DND-41 (cell line): Measurements from ENCODE around the gene NEURL1B.

Source experiments
- ATAC-seq: fragments of 200-7000 bp; cut with Tn5 transposase; 3 replicates; pipeline ENCODE4 v1.9.1; 2021; ENCODE audit warnings: low read depth; ENCODE audit not compliant: insufficient read depth
- DNase-seq: peaks from one replicate; pipeline ENCODE4 v3.0.0-alpha.2; 2020
- H2AFZ ChIP-seq: 2 replicates; pipeline ENCODE4 v1.6.0; 2012; ENCODE audit warnings: low read depth, low read length
- H3K27ac ChIP-seq: 2 replicates; pipeline ENCODE4 v1.5.1; 2012; ENCODE audit warnings: low read length, inconsistent platforms
- H3K27me3 ChIP-seq: fragments of 200-600 bp; sonication (generic); 2 replicates; pipeline ENCODE4 v1.6.0; 2012; ENCODE audit warnings: low read length, mild to moderate bottlenecking, inconsistent platforms; ENCODE audit not compliant: insufficient read depth, poor library complexity
- H3K36me3 ChIP-seq: 2 replicates; pipeline ENCODE4 v1.5.1; 2012; ENCODE audit warnings: low read length, inconsistent platforms; ENCODE audit not compliant: insufficient read depth
- H3K4me1 ChIP-seq: 2 replicates; pipeline ENCODE4 v1.5.1; 2012; ENCODE audit warnings: mild to moderate bottlenecking, low read length; ENCODE audit not compliant: insufficient read depth
- H3K4me2 ChIP-seq: 2 replicates; pipeline ENCODE4 v1.6.0; 2012; ENCODE audit warnings: mild to moderate bottlenecking, moderate library complexity, low read length, inconsistent platforms; ENCODE audit not compliant: insufficient read depth
- H3K4me3 ChIP-seq, 2 experiments: fragments of 200-600 bp in 1 of 2; shearing (Covaris generic) in 1 of 2; 2 replicates each; pipeline ENCODE4 v1.5.1; 2012 to 2016; ENCODE audit warnings: inconsistent platforms in 2 of 2, low read length in 2 of 2, mild to moderate bottlenecking in 2 of 2, low read depth in 1 of 2, moderate library complexity in 1 of 2
- H3K79me2 ChIP-seq: 2 replicates; pipeline ENCODE4 v1.6.0; 2012; ENCODE audit warnings: low read length, inconsistent platforms; ENCODE audit not compliant: insufficient read depth
- H3K9ac ChIP-seq: 2 replicates; pipeline ENCODE4 v1.6.0; 2012; ENCODE audit warnings: low read depth, mild to moderate bottlenecking, inconsistent platforms, low read length, moderate library complexity
- H3K9me3 ChIP-seq: 2 replicates; pipeline ENCODE4 v1.5.1; 2012; ENCODE audit warnings: low read length, moderate library complexity, mild to moderate bottlenecking, inconsistent platforms; ENCODE audit not compliant: insufficient read depth, severe bottlenecking
- H4K20me1 ChIP-seq: 2 replicates; pipeline ENCODE4 v1.6.0; 2012; ENCODE audit warnings: low read length; ENCODE audit not compliant: insufficient read depth
- EZH2 ChIP-seq: IDR thresholded peaks from 3 replicates; pipeline ENCODE4 v1.6.1; 2012; ENCODE audit warnings: borderline replicate concordance, low read depth, mild to moderate bottlenecking, moderate library complexity, low read length, inconsistent platforms; ENCODE audit not compliant: severe bottlenecking
- TF ChIP-seq, protein P1 (sequence below): IDR thresholded peaks from 2 replicates; pipeline ENCODE4 v1.5.1; 2012; ENCODE audit warnings: borderline replicate concordance, low read length, moderate library complexity, mild to moderate bottlenecking; ENCODE audit not compliant: poor library complexity, severe bottlenecking; ENCODE audit errors: extremely low read depth

The NEURL1B gene

GRCh38 chr5:172616730-172617129 is 24.3 kb upstream of the NEURL1B start:
- TF ChIP-seq EZH2, result no peak
- TF ChIP-seq, protein P1, sequence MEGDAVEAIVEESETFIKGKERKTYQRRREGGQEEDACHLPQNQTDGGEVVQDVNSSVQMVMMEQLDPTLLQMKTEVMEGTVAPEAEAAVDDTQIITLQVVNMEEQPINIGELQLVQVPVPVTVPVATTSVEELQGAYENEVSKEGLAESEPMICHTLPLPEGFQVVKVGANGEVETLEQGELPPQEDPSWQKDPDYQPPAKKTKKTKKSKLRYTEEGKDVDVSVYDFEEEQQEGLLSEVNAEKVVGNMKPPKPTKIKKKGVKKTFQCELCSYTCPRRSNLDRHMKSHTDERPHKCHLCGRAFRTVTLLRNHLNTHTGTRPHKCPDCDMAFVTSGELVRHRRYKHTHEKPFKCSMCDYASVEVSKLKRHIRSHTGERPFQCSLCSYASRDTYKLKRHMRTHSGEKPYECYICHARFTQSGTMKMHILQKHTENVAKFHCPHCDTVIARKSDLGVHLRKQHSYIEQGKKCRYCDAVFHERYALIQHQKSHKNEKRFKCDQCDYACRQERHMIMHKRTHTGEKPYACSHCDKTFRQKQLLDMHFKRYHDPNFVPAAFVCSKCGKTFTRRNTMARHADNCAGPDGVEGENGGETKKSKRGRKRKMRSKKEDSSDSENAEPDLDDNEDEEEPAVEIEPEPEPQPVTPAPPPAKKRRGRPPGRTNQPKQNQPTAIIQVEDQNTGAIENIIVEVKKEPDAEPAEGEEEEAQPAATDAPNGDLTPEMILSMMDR, result no peak
- DNase-seq, result no peak
- H3K4me3 ChIP-seq, result no peak overlapping the region
- no peak overlapping the region for H2AFZ ChIP-seq
- H3K9me3 ChIP-seq, result no peaks in the 10 kb centered on the region
- H3K27ac ChIP-seq, result no peak overlapping the region
- H3K79me2 ChIP-seq, result no peaks in the 10 kb centered on the region
- no peaks in the 10 kb centered on the region for H3K27me3 ChIP-seq
- no peaks in the 10 kb centered on the region for H3K4me1 ChIP-seq
- no peaks in the 10 kb centered on the region for H4K20me1 ChIP-seq
- H3K36me3 ChIP-seq, result no peaks in the 10 kb centered on the region
- H3K9ac ChIP-seq, result no peak overlapping the region
- ATAC-seq, result no peak
- no peak overlapping the region for H3K4me2 ChIP-seq

- Histone ChIP-seq H3K9ac (no peak overlapping the region), H3K27me3 (no peaks in the 10 kb centered on the region), H3K4me1 (no peaks in the 10 kb centered on the region), H3K9me3 (no peaks in the 10 kb centered on the region), H3K4me3 (no peak overlapping the region), H3K27ac (no peak overlapping the region), H3K36me3 (no peaks in the 10 kb centered on the region), H2AFZ (no peak overlapping the region), H4K20me1 (no peaks in the 10 kb centered on the region), H3K79me2 (no peaks in the 10 kb centered on the region), H3K4me2 (no peak overlapping the region)
- TF ChIP-seq EZH2, result no peak
- TF ChIP-seq, protein P1, result no peak
- ATAC-seq (no peak), DNase-seq (no peak)
Measured at GRCh38 chr5:172617817-172618216, 23.2 kb upstream of the NEURL1B start.

- DNase-seq, result no peak
- H3K4me3 ChIP-seq, result no peak overlapping the region
- H3K36me3 ChIP-seq, result no peaks in the 10 kb centered on the region
- ATAC-seq, result no peak
- H3K27ac ChIP-seq, result no peak overlapping the region
- H3K9me3 ChIP-seq, result no peaks in the 10 kb centered on the region
- no peak overlapping the region for H2AFZ ChIP-seq
- H3K4me2 ChIP-seq, result no peak overlapping the region
- H3K9ac ChIP-seq, result no peak overlapping the region
- no peaks in the 10 kb centered on the region for H3K79me2 ChIP-seq
- no peaks in the 10 kb centered on the region for H4K20me1 ChIP-seq
- H3K4me1 ChIP-seq, result no peaks in the 10 kb centered on the region
- H3K27me3 ChIP-seq, result no peaks in the 10 kb centered on the region
- TF ChIP-seq EZH2, result no peak
- TF ChIP-seq, protein P1, result no peak
Measured at GRCh38 chr5:172618574-172619365, 22.3 kb upstream of the NEURL1B start.
